Parathyroid adenoma (tissue), 2 donors: ENCODE results near the gene SNX24.
A peak's percentile ranks its signal among the peaks of the same experiment; 100 is the strongest.

Experiments
- H2AFZ ChIP-seq: fragments of 300-600 bp; sonication (generic); one replicate; pipeline ENCODE4 v1.7.0; 2017; ENCODE audit warnings: antibody characterized with exemption, mild to moderate bottlenecking
- H3K27ac ChIP-seq: fragments of 300-600 bp; sonication (generic); one replicate; pipeline ENCODE4 v1.7.0; 2017
- H3K27me3 ChIP-seq: fragments of 300-600 bp; sonication (generic); one replicate; pipeline ENCODE4 v1.7.0; 2017; ENCODE audit warnings: low read length; ENCODE audit not compliant: control insufficient read depth, insufficient read depth
- H3K36me3 ChIP-seq: fragments of 300-600 bp; sonication (generic); one replicate; pipeline ENCODE4 v1.7.0; 2017; ENCODE audit warnings: low read length; ENCODE audit not compliant: control insufficient read depth, insufficient read depth
- H3K4me1 ChIP-seq: fragments of 300-600 bp; sonication (generic); one replicate; pipeline ENCODE4 v1.7.0; 2017; ENCODE audit warnings: control low read depth
- H3K4me2 ChIP-seq: fragments of 300-600 bp; sonication (generic); one replicate; pipeline ENCODE4 v1.7.0; 2017; ENCODE audit warnings: low read length
- H3K4me3 ChIP-seq: fragments of 300-600 bp; sonication (generic); one replicate; pipeline ENCODE4 v1.7.0; 2017; ENCODE audit warnings: low read depth, low read length
- H3K79me2 ChIP-seq: fragments of 300-600 bp; sonication (generic); one replicate; pipeline ENCODE4 v1.7.0; 2017; ENCODE audit warnings: control low read depth
- H3K9ac ChIP-seq: fragments of 300-600 bp; sonication (generic); one replicate; pipeline ENCODE4 v1.7.0; 2017; ENCODE audit warnings: mild to moderate bottlenecking
- H3K9me3 ChIP-seq: fragments of 300-600 bp; sonication (generic); one replicate; pipeline ENCODE4 v1.7.0; 2017; ENCODE audit warnings: low read length; ENCODE audit not compliant: control insufficient read depth
- CTCF ChIP-seq: fragments of 300-600 bp; sonication (generic); IDR thresholded peaks from one replicate; pipeline ENCODE4 v1.7.0; 2017; ENCODE audit warnings: antibody characterized with exemption, mild to moderate bottlenecking
- donor health status: primary hyperparathyroidism.

SNX24 gene

GRCh38 chr5:122842016-122842580 is 3.3 kb upstream of the SNX24 start:
- H3K27me3 ChIP-seq: no peaks in the 10 kb centered on the region
- no peak overlapping the region for H2AFZ ChIP-seq
- no peaks in the 10 kb centered on the region for H3K36me3 ChIP-seq
- H3K9me3 ChIP-seq: no peaks in the 10 kb centered on the region
- H3K4me3 ChIP-seq: no peak overlapping the region
- peaks cover 3% of the 10 kb centered on the region for H3K79me2 ChIP-seq
- no peak overlapping the region for H3K4me2 ChIP-seq
- H3K9ac ChIP-seq: no peak overlapping the region
- peaks cover 7% of the 10 kb centered on the region for H3K4me1 ChIP-seq
- H3K27ac ChIP-seq: no peak overlapping the region
- TF ChIP-seq CTCF: no peak

- Histone ChIP-seq H3K4me1 (peaks cover 7% of the 10 kb centered on the region), H3K36me3 (no peaks in the 10 kb centered on the region), H3K27me3 (no peaks in the 10 kb centered on the region), H3K79me2 (peaks cover 9% of the 10 kb centered on the region), H3K4me2 (peak overlapping the region; percentile 89), H3K27ac (peak overlapping the region; percentile 81), H3K4me3 (peak overlapping the region; percentile 74), H3K9ac (no peak overlapping the region), H2AFZ (peak overlapping the region; percentile 92), H3K9me3 (no peaks in the 10 kb centered on the region)
- TF ChIP-seq CTCF: no peak
Measured at GRCh38 chr5:122844136-122844909, 1.1 kb upstream of the SNX24 start.

- peak overlapping the region; percentile 9 for H3K9ac ChIP-seq
Measured at GRCh38 chr5:122844910-122845228, 544 bp upstream of the SNX24 start.

GRCh38 chr5:122846051-122846550 is 688 bp downstream of the SNX24 start:
- Histone ChIP-seq H2AFZ (peak overlapping the region; percentile 95), H3K4me3 (peak overlapping the region; percentile 84), H3K9me3 (no peaks in the 10 kb centered on the region), H3K79me2 (peaks cover 12% of the 10 kb centered on the region), H3K4me2 (peak overlapping the region; percentile 67), H3K27ac (peak overlapping the region; percentile 81), H3K9ac (no peak overlapping the region), H3K36me3 (no peaks in the 10 kb centered on the region), H3K27me3 (no peaks in the 10 kb centered on the region), H3K4me1 (peaks cover 7% of the 10 kb centered on the region)
- no peak for TF ChIP-seq CTCF

More at GRCh38 chr5:122844910-122845228, 544 bp upstream of the SNX24 start:
- peak overlapping the region; percentile 81 for H3K27ac ChIP-seq
- no peak for TF ChIP-seq CTCF
- H3K4me1 ChIP-seq: peaks cover 7% of the 10 kb centered on the region
- H3K9me3 ChIP-seq: no peaks in the 10 kb centered on the region
- H3K27me3 ChIP-seq: no peaks in the 10 kb centered on the region
- H3K4me2 ChIP-seq: peak overlapping the region; percentile 89
- H3K4me3 ChIP-seq: peak overlapping the region; percentile 74
- peak overlapping the region; percentile 92 for H2AFZ ChIP-seq
- H3K79me2 ChIP-seq: peaks cover 9% of the 10 kb centered on the region
- no peaks in the 10 kb centered on the region for H3K36me3 ChIP-seq
